Upper lobe of right lung (tissue), 1 donor: ENCODE measurements around the gene CAP2. TPM values are rescaled to one million over a fixed set of nuclear protein-coding genes. Genes with fewer than 3 reads are reported as not detected.

Source experiments
- ATAC-seq: fragments of 200-7000 bp; cut with Tn5 transposase; one replicate; pipeline ENCODE4 v1.9.1; 2020; ENCODE audit warnings: mild to moderate bottlenecking, moderate library complexity
- DNase-seq: peaks from one replicate; pipeline ENCODE4 v3.0.0-alpha.2; 2020
- H3K27ac ChIP-seq: fragments of 200-600 bp; one replicate; pipeline ENCODE4 v1.8.0; 2022
- H3K27me3 ChIP-seq: fragments of 200-600 bp; one replicate; pipeline ENCODE4 v1.8.0; 2022; ENCODE audit warnings: mild to moderate bottlenecking
- H3K36me3 ChIP-seq: fragments of 200-600 bp; one replicate; pipeline ENCODE4 v1.8.0; 2022
- H3K4me1 ChIP-seq: fragments of 200-600 bp; one replicate; pipeline ENCODE4 v1.8.0; 2022
- H3K4me3 ChIP-seq: fragments of 200-600 bp; one replicate; pipeline ENCODE4 v1.8.0; 2022; ENCODE audit warnings: mild to moderate bottlenecking
- H3K9me3 ChIP-seq: fragments of 200-600 bp; one replicate; pipeline ENCODE4 v1.8.0; 2022
- intact Hi-C: fragments of 100-400 bp; cut with DNase I; formaldehyde crosslinking; loops from one replicate; pipeline ENCODE4 v1.11.0; 2022
- total RNA-seq: library from RNA; stranded (reverse); fragmentation: NEBNext Ultra II Directional; extraction: Animal tissue kit (Norgen Biotek cat#: 25700); gene quantifications from one replicate; pipeline ENCODE4 v1.2.1, GENCODE V29; 2021
- TF ChIP-seq, protein P1 (sequence below): fragments of 200-600 bp; IDR thresholded peaks from one replicate; pipeline ENCODE4 v1.8.0; 2022; ENCODE audit warnings: antibody characterized with exemption
- donor health status: DM: no; HTN: yes; CAD: no; lungs with severe emphysema.

The CAP2 gene
- total RNA-seq, 1 donor from 2014 or later: 7.2 TPM

GRCh38 chr6:17596085-17596484 is 202.7 kb downstream of the CAP2 start:
- TF ChIP-seq, protein P1, sequence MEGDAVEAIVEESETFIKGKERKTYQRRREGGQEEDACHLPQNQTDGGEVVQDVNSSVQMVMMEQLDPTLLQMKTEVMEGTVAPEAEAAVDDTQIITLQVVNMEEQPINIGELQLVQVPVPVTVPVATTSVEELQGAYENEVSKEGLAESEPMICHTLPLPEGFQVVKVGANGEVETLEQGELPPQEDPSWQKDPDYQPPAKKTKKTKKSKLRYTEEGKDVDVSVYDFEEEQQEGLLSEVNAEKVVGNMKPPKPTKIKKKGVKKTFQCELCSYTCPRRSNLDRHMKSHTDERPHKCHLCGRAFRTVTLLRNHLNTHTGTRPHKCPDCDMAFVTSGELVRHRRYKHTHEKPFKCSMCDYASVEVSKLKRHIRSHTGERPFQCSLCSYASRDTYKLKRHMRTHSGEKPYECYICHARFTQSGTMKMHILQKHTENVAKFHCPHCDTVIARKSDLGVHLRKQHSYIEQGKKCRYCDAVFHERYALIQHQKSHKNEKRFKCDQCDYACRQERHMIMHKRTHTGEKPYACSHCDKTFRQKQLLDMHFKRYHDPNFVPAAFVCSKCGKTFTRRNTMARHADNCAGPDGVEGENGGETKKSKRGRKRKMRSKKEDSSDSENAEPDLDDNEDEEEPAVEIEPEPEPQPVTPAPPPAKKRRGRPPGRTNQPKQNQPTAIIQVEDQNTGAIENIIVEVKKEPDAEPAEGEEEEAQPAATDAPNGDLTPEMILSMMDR: no peak
- Histone ChIP-seq H3K4me1 (no peaks in the 10 kb centered on the region), H3K9me3 (no peaks in the 10 kb centered on the region), H3K4me3 (no peak overlapping the region), H3K27me3 (no peaks in the 10 kb centered on the region), H3K27ac (no peak overlapping the region), H3K36me3 (no peaks in the 10 kb centered on the region)
- intact Hi-C loops: no loop called here
- ATAC-seq: no peak
- DNase-seq: no peak

GRCh38 chr6:17599877-17600526 is 206.6 kb downstream of the CAP2 start, which contains the start of gene FAM8A1:
Gene FAM8A1 (plus strand): TSS chr6:17600302. CDS start chr6:17600410, 108 bp downstream.
- ATAC-seq: peak; percentile 99
- peak within 1 kb of the TSS; percentile 95 for H3K27ac ChIP-seq
- H3K4me3 ChIP-seq: peak within 1 kb of the TSS; percentile 87
- intact Hi-C loops: no loop called here
- peaks cover 7% of the 10 kb centered on the region for H3K4me1 ChIP-seq
- TF ChIP-seq, protein P1: peak; percentile 39
- DNase-seq: peak; percentile 99
- no peaks in the 10 kb centered on the region for H3K9me3 ChIP-seq
- peaks cover 16% of the 10 kb centered on the region for H3K36me3 ChIP-seq
- no peaks in the 10 kb centered on the region for H3K27me3 ChIP-seq

DNA sequence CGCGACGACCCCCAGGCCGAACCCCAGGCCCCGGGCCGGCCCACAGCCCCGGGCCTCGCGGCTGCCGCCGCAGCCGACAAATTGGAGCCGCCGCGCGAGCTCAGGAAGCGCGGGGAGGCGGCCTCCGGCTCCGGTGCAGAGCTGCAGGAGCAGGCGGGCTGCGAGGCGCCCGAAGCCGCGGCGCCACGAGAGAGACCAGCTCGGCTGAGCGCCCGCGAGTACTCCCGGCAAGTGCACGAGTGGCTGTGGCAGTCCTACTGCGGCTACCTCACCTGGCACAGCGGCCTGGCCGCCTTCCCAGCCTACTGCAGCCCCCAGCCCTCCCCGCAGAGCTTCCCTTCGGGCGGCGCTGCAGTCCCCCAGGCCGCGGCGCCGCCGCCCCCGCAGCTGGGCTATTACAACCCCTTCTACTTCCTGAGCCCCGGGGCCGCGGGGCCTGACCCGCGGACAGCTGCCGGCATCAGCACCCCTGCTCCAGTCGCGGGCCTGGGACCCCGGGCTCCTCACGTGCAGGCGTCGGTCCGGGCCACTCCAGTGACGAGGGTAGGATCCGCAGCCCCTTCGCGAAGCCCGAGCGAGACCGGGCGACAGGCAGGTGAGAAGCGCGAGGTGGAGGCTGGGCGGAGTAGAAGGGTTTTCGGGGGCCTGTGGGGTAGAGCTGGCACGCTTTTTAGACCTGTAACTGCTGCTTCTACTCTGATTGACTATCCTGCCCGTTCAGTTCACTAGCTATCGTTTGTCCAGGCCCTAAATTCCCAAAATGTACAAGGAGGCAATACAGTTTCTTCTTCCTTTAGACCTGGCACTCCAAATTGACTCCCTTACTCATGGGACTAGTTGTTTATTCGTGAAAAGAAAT is 207.4 kb downstream of the CAP2 start:
- Histone ChIP-seq H3K9me3 (no peaks in the 10 kb centered on the region), H3K27me3 (no peaks in the 10 kb centered on the region), H3K27ac (peak overlapping the region; percentile 95), H3K4me3 (peak overlapping the region; percentile 87), H3K4me1 (peaks cover 7% of the 10 kb centered on the region), H3K36me3 (peaks cover 23% of the 10 kb centered on the region)
- intact Hi-C loops: no loop called here
- TF ChIP-seq, protein P1: no peak
- DNase-seq (peak; percentile 85), ATAC-seq (peak; percentile 72)

DNA sequence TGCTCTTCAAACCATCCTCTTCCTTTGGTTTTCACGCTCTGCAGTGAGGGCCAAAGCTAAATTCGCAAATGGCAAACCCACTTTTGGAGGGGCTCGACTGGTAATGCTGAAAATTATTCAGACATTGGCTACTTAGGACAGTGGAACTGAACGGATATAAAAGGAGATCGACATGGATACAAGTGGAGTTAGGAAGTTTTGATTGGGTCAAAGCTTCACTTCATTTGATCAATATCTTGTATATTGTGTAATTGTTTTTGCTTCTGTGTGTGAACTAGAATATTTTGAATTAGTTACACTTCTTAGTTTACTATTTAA is 207.9 kb downstream of the CAP2 start:
- intact Hi-C loops: no loop called here
- H3K27ac ChIP-seq: peak overlapping the region; percentile 95

DNA sequence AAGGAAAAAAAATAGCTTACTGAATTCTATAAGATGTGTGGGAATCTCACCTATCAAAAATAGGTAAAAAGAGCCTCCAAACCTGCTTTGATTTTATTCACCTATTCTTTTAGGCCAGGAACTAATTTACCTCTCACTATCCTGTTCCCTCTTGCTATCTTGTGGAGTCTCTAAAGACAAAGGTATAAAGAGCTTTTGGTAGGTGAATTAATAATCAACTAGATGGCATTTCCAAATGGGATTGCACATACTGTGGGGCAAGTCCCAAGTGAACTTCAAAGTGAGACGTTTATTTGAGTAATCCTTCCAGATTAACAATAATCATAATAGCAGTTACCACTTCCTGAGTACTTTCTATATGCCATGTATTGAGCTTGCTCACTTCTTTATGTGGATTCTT is 209.5 kb downstream of the CAP2 start:
- intact Hi-C loops: no loop called here

More for the DNA sequence above, 207.9 kb downstream of the CAP2 start:
- H3K9me3 ChIP-seq: no peaks in the 10 kb centered on the region
- peak overlapping the region; percentile 87 for H3K4me3 ChIP-seq
- DNase-seq: no peak
- H3K36me3 ChIP-seq: peaks cover 29% of the 10 kb centered on the region
- ATAC-seq: no peak
- no peaks in the 10 kb centered on the region for H3K27me3 ChIP-seq
- H3K4me1 ChIP-seq: peaks cover 7% of the 10 kb centered on the region
- TF ChIP-seq, protein P1: no peak

More for the DNA sequence above, 209.5 kb downstream of the CAP2 start:
- H3K27ac ChIP-seq: no peak overlapping the region
- peaks cover 42% of the 10 kb centered on the region for H3K36me3 ChIP-seq
- TF ChIP-seq, protein P1: no peak
- H3K9me3 ChIP-seq: no peaks in the 10 kb centered on the region
- peaks cover 7% of the 10 kb centered on the region for H3K4me1 ChIP-seq
- ATAC-seq (no peak), DNase-seq (no peak)
- no peaks in the 10 kb centered on the region for H3K27me3 ChIP-seq
- H3K4me3 ChIP-seq: no peak overlapping the region
